Parathyroid adenoma (tissue), 2 donors: ENCODE results near the gene RNF220.

Experiments used
- H2AFZ ChIP-seq: fragments of 300-600 bp; sonication (generic); one replicate; pipeline ENCODE4 v1.7.0; 2017; ENCODE audit warnings: antibody characterized with exemption, mild to moderate bottlenecking
- H3K27ac ChIP-seq: fragments of 300-600 bp; sonication (generic); one replicate; pipeline ENCODE4 v1.7.0; 2017
- H3K27me3 ChIP-seq: fragments of 300-600 bp; sonication (generic); one replicate; pipeline ENCODE4 v1.7.0; 2017; ENCODE audit warnings: low read length; ENCODE audit not compliant: control insufficient read depth, insufficient read depth
- H3K36me3 ChIP-seq: fragments of 300-600 bp; sonication (generic); one replicate; pipeline ENCODE4 v1.7.0; 2017; ENCODE audit warnings: low read length; ENCODE audit not compliant: control insufficient read depth, insufficient read depth
- H3K4me1 ChIP-seq: fragments of 300-600 bp; sonication (generic); one replicate; pipeline ENCODE4 v1.7.0; 2017; ENCODE audit warnings: control low read depth
- H3K4me2 ChIP-seq: fragments of 300-600 bp; sonication (generic); one replicate; pipeline ENCODE4 v1.7.0; 2017; ENCODE audit warnings: low read length
- H3K4me3 ChIP-seq: fragments of 300-600 bp; sonication (generic); one replicate; pipeline ENCODE4 v1.7.0; 2017; ENCODE audit warnings: low read depth, low read length
- H3K79me2 ChIP-seq: fragments of 300-600 bp; sonication (generic); one replicate; pipeline ENCODE4 v1.7.0; 2017; ENCODE audit warnings: control low read depth
- H3K9ac ChIP-seq: fragments of 300-600 bp; sonication (generic); one replicate; pipeline ENCODE4 v1.7.0; 2017; ENCODE audit warnings: mild to moderate bottlenecking
- H3K9me3 ChIP-seq: fragments of 300-600 bp; sonication (generic); one replicate; pipeline ENCODE4 v1.7.0; 2017; ENCODE audit warnings: low read length; ENCODE audit not compliant: control insufficient read depth
- CTCF ChIP-seq: fragments of 300-600 bp; sonication (generic); IDR thresholded peaks from one replicate; pipeline ENCODE4 v1.7.0; 2017; ENCODE audit warnings: antibody characterized with exemption, mild to moderate bottlenecking
- donor health status: primary hyperparathyroidism.

The RNF220 gene

GRCh38 chr1:44549510-44549909 is 144.5 kb downstream of the RNF220 start:
- no peak overlapping the region for H3K4me3 ChIP-seq
- H3K4me2 ChIP-seq, result no peak overlapping the region
- no peaks in the 10 kb centered on the region for H3K79me2 ChIP-seq
- H2AFZ ChIP-seq, result no peak overlapping the region
- no peak for TF ChIP-seq CTCF
- no peak overlapping the region for H3K27ac ChIP-seq
- H3K27me3 ChIP-seq, result no peaks in the 10 kb centered on the region
- H3K9ac ChIP-seq, result no peak overlapping the region
- H3K36me3 ChIP-seq, result no peaks in the 10 kb centered on the region
- H3K9me3 ChIP-seq, result no peaks in the 10 kb centered on the region
- no peaks in the 10 kb centered on the region for H3K4me1 ChIP-seq

GRCh38 chr1:44553127-44553758 is 148.2 kb downstream of the RNF220 start:
- no peaks in the 10 kb centered on the region for H3K9me3 ChIP-seq
- H3K79me2 ChIP-seq, result no peaks in the 10 kb centered on the region
- TF ChIP-seq CTCF, result no peak
- no peak overlapping the region for H3K27ac ChIP-seq
- H3K27me3 ChIP-seq, result no peaks in the 10 kb centered on the region
- H3K36me3 ChIP-seq, result no peaks in the 10 kb centered on the region
- no peaks in the 10 kb centered on the region for H3K4me1 ChIP-seq
- H2AFZ ChIP-seq, result no peak overlapping the region
- no peak overlapping the region for H3K9ac ChIP-seq
- H3K4me3 ChIP-seq, result no peak overlapping the region
- no peak overlapping the region for H3K4me2 ChIP-seq

DNA sequence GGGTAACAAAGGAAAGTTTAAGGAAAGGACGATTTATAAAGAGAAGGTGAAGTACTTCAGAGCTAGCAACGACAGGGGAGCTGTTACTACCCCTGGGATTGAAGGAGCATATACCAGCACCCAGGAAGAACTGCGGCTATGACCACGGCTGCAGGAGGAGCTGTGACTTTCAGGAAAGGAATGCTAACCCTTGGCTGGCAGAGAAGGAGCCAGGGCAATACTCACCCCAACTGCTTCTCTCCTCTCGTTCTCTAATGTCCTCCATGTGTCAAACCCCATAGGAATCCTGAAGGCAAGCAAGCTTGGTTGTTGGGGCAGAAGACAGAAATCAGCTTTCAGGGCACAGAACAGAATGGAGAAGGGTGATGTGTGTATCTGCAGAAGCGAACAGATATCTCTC is 148.7 kb downstream of the RNF220 start:
- no peak overlapping the region for H3K27ac ChIP-seq

GRCh38 chr1:44554706-44555105 is 149.7 kb downstream of the RNF220 start:
- no peaks in the 10 kb centered on the region for H3K9me3 ChIP-seq
- no peak overlapping the region for H3K4me3 ChIP-seq
- no peak overlapping the region for H3K4me2 ChIP-seq
- no peaks in the 10 kb centered on the region for H3K27me3 ChIP-seq
- no peaks in the 10 kb centered on the region for H3K36me3 ChIP-seq
- no peaks in the 10 kb centered on the region for H3K4me1 ChIP-seq
- no peak for TF ChIP-seq CTCF
- H3K79me2 ChIP-seq, result no peaks in the 10 kb centered on the region
- no peak overlapping the region for H3K27ac ChIP-seq
- no peak overlapping the region for H2AFZ ChIP-seq
- no peak overlapping the region for H3K9ac ChIP-seq

More for the DNA sequence above, 148.7 kb downstream of the RNF220 start:
- H2AFZ ChIP-seq, result no peak overlapping the region
- no peaks in the 10 kb centered on the region for H3K9me3 ChIP-seq
- H3K36me3 ChIP-seq, result no peaks in the 10 kb centered on the region
- no peaks in the 10 kb centered on the region for H3K79me2 ChIP-seq
- TF ChIP-seq CTCF, result no peak
- no peaks in the 10 kb centered on the region for H3K4me1 ChIP-seq
- H3K9ac ChIP-seq, result no peak overlapping the region
- H3K4me2 ChIP-seq, result no peak overlapping the region
- H3K4me3 ChIP-seq, result no peak overlapping the region
- H3K27me3 ChIP-seq, result no peaks in the 10 kb centered on the region

GRCh38 chr1:44557778-44558177 is 152.7 kb downstream of the RNF220 start:
- Histone ChIP-seq H3K27ac (no peak overlapping the region), H3K36me3 (no peaks in the 10 kb centered on the region), H3K79me2 (no peaks in the 10 kb centered on the region), H3K9ac (no peak overlapping the region), H3K9me3 (no peaks in the 10 kb centered on the region), H3K4me1 (no peaks in the 10 kb centered on the region), H2AFZ (no peak overlapping the region), H3K4me3 (no peak overlapping the region), H3K4me2 (no peak overlapping the region), H3K27me3 (no peaks in the 10 kb centered on the region)
- no peak for TF ChIP-seq CTCF
